Uterus (tissue), 2 donors: Measurements from ENCODE around the gene LMBR1.

Source experiments
- CTCF ChIP-seq, 4 experiments: fragments of 200-600 bp in 2 of 4; fragments of 450-650 bp in 2 of 4; sonication (generic) in 2 of 4; IDR thresholded peaks; one replicate each; pipeline ENCODE4 v1.5.1; 2016 to 2019; ENCODE audit warnings: antibody characterized with exemption in 4 of 4, mild to moderate bottlenecking in 2 of 4, moderate library complexity in 1 of 4
- POLR2A ChIP-seq, 2 donors: fragments of 450-650 bp; IDR thresholded peaks; one replicate each; pipeline ENCODE4 v1.6.1; 2016; ENCODE audit warnings: antibody characterized with exemption in 2 of 2, mild to moderate bottlenecking in 1 of 2, moderate library complexity in 1 of 2

DNA sequence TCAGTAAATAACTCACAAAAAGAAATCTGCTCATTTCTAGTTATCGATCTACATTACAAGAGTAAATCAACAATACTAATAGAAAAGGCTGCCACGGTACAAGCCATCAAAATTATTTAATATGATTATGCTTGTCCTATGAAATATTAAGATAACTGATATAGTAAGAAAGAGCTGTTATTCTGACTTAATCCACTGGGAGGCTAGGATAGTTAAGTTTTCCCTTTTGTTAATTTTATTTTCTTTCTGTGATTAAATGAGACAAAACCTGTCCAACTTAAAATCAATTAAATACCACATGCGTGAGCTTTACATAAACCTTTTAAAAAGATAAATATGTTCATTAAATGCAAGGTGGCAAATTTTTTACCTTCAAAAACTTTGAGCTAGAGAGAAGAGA, 114.8 kb downstream of the LMBR1 start:
- TF ChIP-seq POLR2A (IDR thresholded peaks at IDR 0.05) = no peak
- no peak for TF ChIP-seq CTCF (IDR thresholded peaks at IDR 0.05)
